NT2/D1 (cell line): ENCODE results near the gene FZD4.

Experiments
- DNase-seq: peaks from one replicate; pipeline ENCODE4 v3.0.0-alpha.2; 2011; ENCODE audit warnings: low read depth, low spot score
- H3K27me3 ChIP-seq: 2 replicates; pipeline ENCODE4 v1.6.0; 2011; ENCODE audit warnings: mild to moderate bottlenecking; ENCODE audit not compliant: insufficient read length, insufficient read depth
- H3K36me3 ChIP-seq: 2 replicates; pipeline ENCODE4 v1.6.1; 2011; ENCODE audit warnings: mild to moderate bottlenecking, low read length, mixed read lengths; ENCODE audit not compliant: insufficient read depth, insufficient read length
- H3K4me1 ChIP-seq: 2 replicates; pipeline ENCODE4 v1.5.1; 2011; ENCODE audit not compliant: insufficient read depth, insufficient read length
- H3K4me3 ChIP-seq: 2 replicates; pipeline ENCODE4 v1.5.1; 2011; ENCODE audit warnings: low read depth; ENCODE audit not compliant: insufficient read length
- H3K9ac ChIP-seq: 2 replicates; pipeline ENCODE4 v1.6.0; 2011; ENCODE audit warnings: low read depth; ENCODE audit not compliant: insufficient read length
- H3K9me3 ChIP-seq: 2 replicates; pipeline ENCODE4 v1.5.1; 2011; ENCODE audit warnings: mild to moderate bottlenecking, low read length; ENCODE audit not compliant: insufficient read depth
- SUZ12 ChIP-seq: IDR thresholded peaks from 2 replicates; pipeline ENCODE4 v1.6.1; 2011; ENCODE audit not compliant: insufficient read length, insufficient read depth; ENCODE audit errors: extremely low read depth
- YY1 ChIP-seq: IDR thresholded peaks from 2 replicates; pipeline ENCODE4 v1.6.1; 2011; ENCODE audit not compliant: insufficient read length, insufficient read depth
- ZNF274 ChIP-seq: IDR thresholded peaks from 2 replicates; pipeline ENCODE4 v1.6.1; 2011; ENCODE audit warnings: mild to moderate bottlenecking, low read depth, low read length

Gene FZD4

GRCh38 chr11:86898689-86899088, 56.5 kb downstream of the FZD4 start:
- Histone ChIP-seq H3K9me3 (no peaks in the 10 kb centered on the region), H3K27me3 (no peaks in the 10 kb centered on the region), H3K4me1 (no peaks in the 10 kb centered on the region), H3K9ac (no peak overlapping the region), H3K36me3 (no peaks in the 10 kb centered on the region), H3K4me3 (no peak overlapping the region)
- DNase-seq, result no peak
- TF ChIP-seq SUZ12, result no peak
- no peak for TF ChIP-seq ZNF274
- TF ChIP-seq YY1, result no peak

GRCh38 chr11:86896441-86896841, 58.8 kb downstream of the FZD4 start:
- no peak for DNase-seq
- Histone ChIP-seq H3K4me3 (no peak overlapping the region), H3K9me3 (no peaks in the 10 kb centered on the region), H3K36me3 (no peaks in the 10 kb centered on the region), H3K9ac (no peak overlapping the region), H3K4me1 (no peaks in the 10 kb centered on the region), H3K27me3 (no peaks in the 10 kb centered on the region)
- no peak for TF ChIP-seq ZNF274
- no peak for TF ChIP-seq YY1
- TF ChIP-seq SUZ12, result no peak
